HG03108 (cell line): ENCODE results near the gene HECTD1.
"Not testable (repeated sequence)": the region's sequence is repeated elsewhere in the genome, so short reads cannot be mapped to it uniquely, and the experiment has no call there.

Source experiments
- ATAC-seq: cut with Tn5 transposase; IDR thresholded peaks from one replicate; pipeline ENCODE4 v1.9.1; 2021; ENCODE audit warnings: moderate library complexity; ENCODE audit not compliant: unreplicated experiment

HECTD1 gene

GRCh38 chr14:31207755-31208545, at the start of gene HECTD1:
HECTD1 (minus strand) TSS chr14:31207793; CDS start chr14:31205936, 1,857 bp downstream.
- peak; percentile 71 for ATAC-seq

- no peak for ATAC-seq
Observed at GRCh38 chr14:31257244-31257553, 49.6 kb upstream of the HECTD1 start.

GRCh38 chr14:31256534-31257243, 49.1 kb upstream of the HECTD1 start:
- no peak for ATAC-seq

GRCh38 chr14:31255918-31256317, 48.3 kb upstream of the HECTD1 start:
- ATAC-seq = not testable (repeated sequence)

- no peak for ATAC-seq
Observed at GRCh38 chr14:31255286-31255685, 47.7 kb upstream of the HECTD1 start.

GRCh38 chr14:31253746-31254471, 46.3 kb upstream of the HECTD1 start:
- ATAC-seq = no peak

GRCh38 chr14:31252865-31253264, 45.3 kb upstream of the HECTD1 start:
- no peak for ATAC-seq

- ATAC-seq = no peak
Observed at GRCh38 chr14:31251028-31251958, 43.7 kb upstream of the HECTD1 start.

- ATAC-seq = no peak
Observed at GRCh38 chr14:31244626-31245025, 37.0 kb upstream of the HECTD1 start.

GRCh38 chr14:31243860-31244259, 36.3 kb upstream of the HECTD1 start:
- no peak for ATAC-seq

GRCh38 chr14:31242161-31242940, 34.8 kb upstream of the HECTD1 start:
- ATAC-seq = not testable (repeated sequence)

- no peak for ATAC-seq
Observed at GRCh38 chr14:31241450-31242114, 34.0 kb upstream of the HECTD1 start.

GRCh38 chr14:31239741-31240140, 32.1 kb upstream of the HECTD1 start:
- no peak for ATAC-seq

- no peak for ATAC-seq
Observed at GRCh38 chr14:31235462-31235861, 27.9 kb upstream of the HECTD1 start.

- ATAC-seq = no peak
Observed at GRCh38 chr14:31232081-31232480, 24.5 kb upstream of the HECTD1 start.

- ATAC-seq = not testable (repeated sequence)
Observed at GRCh38 chr14:31231272-31231671, 23.7 kb upstream of the HECTD1 start.

- no peak for ATAC-seq
Observed at GRCh38 chr14:31230573-31230958, 23.0 kb upstream of the HECTD1 start.

GRCh38 chr14:31229638-31230572, 22.3 kb upstream of the HECTD1 start:
- no peak for ATAC-seq
